Activated T-helper 17 cell treated with anti-CD3 and anti-CD28 coated beads, Interleukin-2, amount 50 U/mL, for 72 hours (primary cell): ENCODE results near the gene METAP2. TPM values are rescaled to one million over a fixed set of nuclear protein-coding genes. Genes with fewer than 3 reads are reported as not detected.

Source experiments
- ATAC-seq: fragments of 150-1000 bp; cut with Tn5 transposase; replicated peaks from 2 replicates; pipeline ENCODE4 v1.10.0; 2021; ENCODE audit warnings: mild to moderate bottlenecking, moderate library complexity
- H3K27ac Mint-ChIP-seq: one replicate; pipeline ENCODE4 v1.8.0; 2022; ENCODE audit warnings: mixed read lengths
- H3K27me3 Mint-ChIP-seq: one replicate; pipeline ENCODE4 v1.8.0; 2022; ENCODE audit warnings: mixed read lengths
- H3K36me3 Mint-ChIP-seq: one replicate; pipeline ENCODE4 v1.8.0; 2022; ENCODE audit warnings: low read depth, mild to moderate bottlenecking, mixed read lengths
- H3K4me1 Mint-ChIP-seq: one replicate; pipeline ENCODE4 v1.8.0; 2022; ENCODE audit warnings: mixed read lengths
- H3K4me3 Mint-ChIP-seq: one replicate; pipeline ENCODE4 v1.8.0; 2022; ENCODE audit warnings: mild to moderate bottlenecking, mixed read lengths
- H3K9me3 Mint-ChIP-seq: one replicate; pipeline ENCODE4 v1.8.0; 2022; ENCODE audit warnings: mixed read lengths
- total RNA-seq, 2 donors: library from RNA; stranded (reverse); gene quantifications; one replicate each; pipeline ENCODE4 v1.2.3, GENCODE V29; 2022

METAP2 gene
- total RNA-seq, 2 donors from 2014 or later = 73.4 to 95.8 TPM

- no peaks in the 10 kb centered on the region for H3K36me3 Mint-ChIP-seq
- H3K27ac Mint-ChIP-seq = no peak overlapping the region
- no peak for ATAC-seq
- peaks cover 8% of the 10 kb centered on the region for H3K27me3 Mint-ChIP-seq
- H3K9me3 Mint-ChIP-seq = no peaks in the 10 kb centered on the region
- H3K4me3 Mint-ChIP-seq = no peak overlapping the region
- no peaks in the 10 kb centered on the region for H3K4me1 Mint-ChIP-seq
Measured at GRCh38 chr12:95544756-95545155, 70.8 kb downstream of the METAP2 start.

GRCh38 chr12:95545303-95545702, 71.4 kb downstream of the METAP2 start:
- no peaks in the 10 kb centered on the region for H3K4me1 Mint-ChIP-seq
- H3K36me3 Mint-ChIP-seq = no peaks in the 10 kb centered on the region
- ATAC-seq = no peak
- peaks cover 8% of the 10 kb centered on the region for H3K27me3 Mint-ChIP-seq
- no peak overlapping the region for H3K4me3 Mint-ChIP-seq
- H3K27ac Mint-ChIP-seq = no peak overlapping the region
- no peaks in the 10 kb centered on the region for H3K9me3 Mint-ChIP-seq

GRCh38 chr12:95545731-95546490, 72.0 kb downstream of the METAP2 start:
- no peak for ATAC-seq
- Mint-ChIP-seq H3K4me3 (no peak overlapping the region), H3K4me1 (no peaks in the 10 kb centered on the region), H3K27ac (no peak overlapping the region), H3K27me3 (peaks cover 8% of the 10 kb centered on the region), H3K36me3 (no peaks in the 10 kb centered on the region), H3K9me3 (no peaks in the 10 kb centered on the region)

GRCh38 chr12:95546491-95546813, 72.5 kb downstream of the METAP2 start:
- ATAC-seq = no peak
- Mint-ChIP-seq H3K27ac (no peak overlapping the region), H3K4me3 (no peak overlapping the region), H3K4me1 (no peaks in the 10 kb centered on the region), H3K9me3 (no peaks in the 10 kb centered on the region), H3K27me3 (peaks cover 8% of the 10 kb centered on the region), H3K36me3 (no peaks in the 10 kb centered on the region)

GRCh38 chr12:95547522-95548055, 73.6 kb downstream of the METAP2 start:
- Mint-ChIP-seq H3K4me3 (peak overlapping the region; percentile 83), H3K27me3 (peaks cover 8% of the 10 kb centered on the region), H3K36me3 (no peaks in the 10 kb centered on the region), H3K4me1 (no peaks in the 10 kb centered on the region), H3K27ac (peak overlapping the region; percentile 8), H3K9me3 (no peaks in the 10 kb centered on the region)
- ATAC-seq = peak; percentile 14

- H3K9me3 Mint-ChIP-seq = no peaks in the 10 kb centered on the region
- H3K27ac Mint-ChIP-seq = peak overlapping the region; percentile 8
- ATAC-seq = peak; percentile 58
- no peaks in the 10 kb centered on the region for H3K4me1 Mint-ChIP-seq
- H3K27me3 Mint-ChIP-seq = peaks cover 8% of the 10 kb centered on the region
- H3K36me3 Mint-ChIP-seq = no peaks in the 10 kb centered on the region
- peak overlapping the region; percentile 83 for H3K4me3 Mint-ChIP-seq
Measured at GRCh38 chr12:95548056-95548538, 74.1 kb downstream of the METAP2 start.

- H3K4me1 Mint-ChIP-seq = no peaks in the 10 kb centered on the region
Measured at GRCh38 chr12:95548539-95549391, 74.8 kb downstream of the METAP2 start.

GRCh38 chr12:95549392-95550084, 75.6 kb downstream of the METAP2 start:
- Mint-ChIP-seq H3K27me3 (peaks cover 8% of the 10 kb centered on the region), H3K4me1 (no peaks in the 10 kb centered on the region), H3K27ac (no peak overlapping the region), H3K4me3 (peak overlapping the region; percentile 83), H3K36me3 (no peaks in the 10 kb centered on the region), H3K9me3 (no peaks in the 10 kb centered on the region)
- no peak for ATAC-seq

More at GRCh38 chr12:95548539-95549391, 74.8 kb downstream of the METAP2 start:
- Mint-ChIP-seq H3K36me3 (no peaks in the 10 kb centered on the region), H3K27me3 (peaks cover 8% of the 10 kb centered on the region), H3K9me3 (no peaks in the 10 kb centered on the region), H3K27ac (no peak overlapping the region), H3K4me3 (peak overlapping the region; percentile 83)
- peak; percentile 87 for ATAC-seq

- Mint-ChIP-seq H3K4me3 (peak within 1 kb of the TSS; percentile 9), H3K27me3 (peaks cover 8% of the 10 kb centered on the region), H3K36me3 (no peaks in the 10 kb centered on the region), H3K4me1 (no peaks in the 10 kb centered on the region), H3K9me3 (no peaks in the 10 kb centered on the region), H3K27ac (no peak within 1 kb of the TSS)
- ATAC-seq = no peak
Measured at GRCh38 chr12:95551305-95551704, 77.4 kb downstream of the METAP2 start, which contains the start of gene USP44. Gene USP44, minus strand, starts transcription at chr12:95551476. Its CDS starts 17,220 bp downstream, at chr12:95534256.

- H3K27me3 Mint-ChIP-seq = peaks cover 5% of the 10 kb centered on the region
- no peaks in the 10 kb centered on the region for H3K36me3 Mint-ChIP-seq
- H3K4me1 Mint-ChIP-seq = no peaks in the 10 kb centered on the region
- no peak overlapping the region for H3K27ac Mint-ChIP-seq
- no peak for ATAC-seq
- H3K4me3 Mint-ChIP-seq = peak overlapping the region; percentile 9
- no peaks in the 10 kb centered on the region for H3K9me3 Mint-ChIP-seq
Measured at GRCh38 chr12:95551913-95552516, 78.1 kb downstream of the METAP2 start.

GRCh38 chr12:95553197-95553943, 79.4 kb downstream of the METAP2 start:
- Mint-ChIP-seq H3K4me3 (no peak overlapping the region), H3K27ac (no peak overlapping the region), H3K27me3 (no peaks in the 10 kb centered on the region), H3K4me1 (no peaks in the 10 kb centered on the region), H3K36me3 (no peaks in the 10 kb centered on the region), H3K9me3 (no peaks in the 10 kb centered on the region)
- no peak for ATAC-seq

- Mint-ChIP-seq H3K4me1 (no peaks in the 10 kb centered on the region), H3K27me3 (no peaks in the 10 kb centered on the region), H3K4me3 (no peak overlapping the region), H3K27ac (no peak overlapping the region), H3K36me3 (no peaks in the 10 kb centered on the region), H3K9me3 (no peaks in the 10 kb centered on the region)
- no peak for ATAC-seq
Measured at GRCh38 chr12:95554532-95555071, 80.7 kb downstream of the METAP2 start.

- H3K27me3 Mint-ChIP-seq = peaks cover 3% of the 10 kb centered on the region
- no peak for ATAC-seq
- no peaks in the 10 kb centered on the region for H3K4me1 Mint-ChIP-seq
- H3K9me3 Mint-ChIP-seq = no peaks in the 10 kb centered on the region
- H3K27ac Mint-ChIP-seq = no peak overlapping the region
- H3K36me3 Mint-ChIP-seq = no peaks in the 10 kb centered on the region
- no peak overlapping the region for H3K4me3 Mint-ChIP-seq
Measured at GRCh38 chr12:95557625-95558024, 83.7 kb downstream of the METAP2 start.
